ENCODE measurements around the gene SIGLEC11.

GRCh38 chr19:49938662-49939061 lies 22.3 kb downstream of the SIGLEC11 start:
- no peak for TF ChIP-seq CTCF (conservative IDR thresholded peaks at IDR 0.05; ENCODE audit: low read depth, low read length)
- TF ChIP-seq EZH2 (IDR thresholded peaks at IDR 0.05; ENCODE audit: low read length, unreplicated experiment), result no peak

All from PC-3 (cell line).